K562 (cell line): Measurements from ENCODE around the gene RXFP3.

Source experiments
- CTCF ChIP-seq, 3 experiments: IDR thresholded peaks in 2 of 3; conservative IDR thresholded peaks in 1 of 3; 2 replicates each; pipeline ENCODE4 v1.5.1; 2011 to 2012; ENCODE audit warnings: low read length in 3 of 3, mild to moderate bottlenecking in 3 of 3, control low read depth in 2 of 3, improper control_type of control experiment in 1 of 3, inconsistent platforms in 1 of 3, low read depth in 1 of 3, mixed read lengths in 1 of 3, moderate library complexity in 1 of 3; ENCODE audit not compliant: insufficient read depth in 2 of 3
- EHMT2 ChIP-seq: fragments of 450-650 bp; IDR thresholded peaks from 2 replicates; pipeline ENCODE4 v1.6.1; 2018; ENCODE audit warnings: antibody characterized with exemption
- SMARCE1 ChIP-seq: fragments of 450-650 bp; IDR thresholded peaks from 2 replicates; pipeline ENCODE4 v1.7.1; 2016; ENCODE audit warnings: mild to moderate bottlenecking

- TF ChIP-seq SMARCE1 (no peak), CTCF (IDR thresholded peaks at IDR 0.05 in 2 of 3, conservative IDR thresholded peaks at IDR 0.05 in 1 of 3; ENCODE audit: insufficient read depth in 2 of 3, low read depth in 1 of 3, low read length in 3 of 3) (no peak), EHMT2 (no peak)
Observed at GRCh38 chr5:33968211-33969005, 32.2 kb downstream of the RXFP3 start.
